GM12891 (cell line): ENCODE data around the gene MED27.

ENCODE experiments used
- POLR2A ChIP-seq: IDR thresholded peaks from 2 replicates; pipeline ENCODE4 v1.6.1; 2011; ENCODE audit warnings: low read depth, low read length, control low read depth
- POLR2AphosphoS5 ChIP-seq: IDR thresholded peaks from 2 replicates; pipeline ENCODE4 v1.6.1; 2011; ENCODE audit warnings: low read depth, low read length, control low read depth
- POU2F2 ChIP-seq: IDR thresholded peaks from 2 replicates; pipeline ENCODE4 v1.6.1; 2011; ENCODE audit warnings: low read depth, mild to moderate bottlenecking, control low read depth, low read length, moderate library complexity
- SPI1 ChIP-seq: IDR thresholded peaks from 2 replicates; pipeline ENCODE4 v1.6.1; 2011; ENCODE audit warnings: low read depth, low read length, control low read depth
- TAF1 ChIP-seq: IDR thresholded peaks from 2 replicates; pipeline ENCODE4 v1.6.1; 2011; ENCODE audit warnings: low read depth, low read length, control low read depth

DNA sequence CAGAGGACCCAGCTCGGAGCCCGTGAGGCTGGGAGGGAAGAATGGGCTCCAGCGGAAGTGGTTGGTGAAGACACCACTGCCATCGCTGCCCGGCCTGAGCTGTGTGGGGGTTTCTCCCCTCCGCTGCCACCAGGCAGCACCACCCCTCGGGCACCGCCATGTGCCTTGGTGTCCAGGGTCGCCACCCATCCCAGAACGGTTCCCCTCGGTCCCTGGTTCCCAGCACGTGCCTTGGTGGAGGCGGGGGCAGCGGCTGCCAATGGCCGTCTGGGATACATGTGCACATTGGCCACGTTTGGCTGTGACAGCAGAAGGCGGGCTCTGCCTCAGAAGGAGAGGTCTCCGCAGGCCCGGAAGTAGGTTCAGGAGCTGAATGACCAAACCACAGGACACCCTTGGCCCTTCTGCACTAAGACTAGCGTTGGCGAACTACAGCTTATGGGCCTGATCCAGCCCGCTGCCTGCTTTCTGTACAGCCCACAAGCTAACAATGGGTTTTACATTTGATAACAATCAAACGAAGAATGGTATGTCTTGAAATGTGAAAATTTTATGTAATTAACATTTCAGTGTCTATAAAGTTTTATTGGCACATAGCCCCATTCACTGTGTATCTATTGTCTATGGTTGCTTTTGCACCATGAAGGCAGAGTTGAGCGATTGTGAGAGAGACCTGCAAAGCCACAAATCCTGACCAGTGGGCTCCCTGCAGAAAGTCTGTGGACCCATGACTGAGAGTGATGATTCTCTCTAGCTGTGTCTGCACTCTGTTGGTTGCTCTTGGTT lies 248.1 kb downstream of the MED27 start:
- TF ChIP-seq POLR2A (no peak), TAF1 (no peak), POLR2AphosphoS5 (no peak), SPI1 (no peak), POU2F2 (no peak)
